Breast epithelium (tissue), 3 donors: Measurements from ENCODE around the gene GLDN.

Experiments used
- CTCF ChIP-seq, 3 donors: fragments of 450-650 bp; IDR thresholded peaks; one replicate each; pipeline ENCODE4 v1.5.1; 2016 to 2017; ENCODE audit warnings: antibody characterized with exemption in 3 of 3, mild to moderate bottlenecking in 3 of 3, moderate library complexity in 3 of 3
- POLR2A ChIP-seq: fragments of 450-650 bp; IDR thresholded peaks from one replicate; pipeline ENCODE4 v1.6.1; 2016; ENCODE audit warnings: antibody characterized with exemption, mild to moderate bottlenecking, moderate library complexity
- POLR2AphosphoS5 ChIP-seq, 3 donors: sonication (generic); formaldehyde crosslinking; IDR thresholded peaks; one replicate each; pipeline ENCODE4 v1.6.1; 2017; ENCODE audit warnings: antibody characterized with exemption in 3 of 3

- no peak for TF ChIP-seq CTCF (IDR thresholded peaks at IDR 0.05)
- TF ChIP-seq POLR2AphosphoS5 (IDR thresholded peaks at IDR 0.05): no peak
- TF ChIP-seq POLR2A: no peak
These were observed 21.9 kb downstream of the GLDN start for GRCh38 chr15:51363383-51363782.
